Measurements from ENCODE around the gene PCDHB1. TPM values are rescaled to one million over a fixed set of nuclear protein-coding genes. Genes with fewer than 3 reads are reported as not detected.

Gene PCDHB1
- total and polyA plus RNA-seq, 2 of the 8 experiments (the other 6 are each of a cell fraction or from before 2014, with no cell fraction given): 0.03 to 0.04 TPM

- TF ChIP-seq CBX5 (IDR thresholded peaks at IDR 0.05; ENCODE audit: low read depth, low read length): no peak
- no peak for TF ChIP-seq BACH1 (IDR thresholded peaks at IDR 0.05; ENCODE audit: low read length)
- TF ChIP-seq SP4 (IDR thresholded peaks at IDR 0.05; ENCODE audit: low read length): no peak
- peak; percentile 82 for TF ChIP-seq CHD7 (IDR thresholded peaks at IDR 0.05; ENCODE audit: insufficient replicate concordance, low read length)
- TF ChIP-seq NRF1 (IDR thresholded peaks at IDR 0.05; ENCODE audit: low read depth, low read length): no peak
- peak; percentile 77; the same call in 1 of the 2 replicates for TF ChIP-seq ATF2 (IDR thresholded peaks at IDR 0.05; ENCODE audit: low read length)
- TF ChIP-seq HDAC6 (IDR thresholded peaks at IDR 0.05; ENCODE audit: low read depth, low read length): no peak
- TF ChIP-seq YY1 (IDR thresholded peaks at IDR 0.05; ENCODE audit: low read depth, low read length): no peak
- TF ChIP-seq PHF8 (conservative IDR thresholded peaks at IDR 0.05; ENCODE audit: low read depth, low read length): 0 out of 2 replicates have a peak, but pooled peaks have one; percentile 22
These were observed 49.1 kb upstream of the PCDHB1 start (continued) for GRCh38 chr5:141001844-141002604.

Measured in H1 (cell line).